DMS53 treated with DMSO at 0.1 percent for 48 hours (cell line): ENCODE measurements around the gene TAX1BP1.
"Not testable (repeated sequence)": the region's sequence is repeated elsewhere in the genome, so short reads cannot be mapped to it uniquely, and the experiment has no call there.

Experiments
- DNase-seq: peaks from one replicate; lab custom pipeline; 2025; ENCODE audit not compliant: unreplicated experiment; lab: John Stamatoyannopoulos, UW

The TAX1BP1 gene

DNA sequence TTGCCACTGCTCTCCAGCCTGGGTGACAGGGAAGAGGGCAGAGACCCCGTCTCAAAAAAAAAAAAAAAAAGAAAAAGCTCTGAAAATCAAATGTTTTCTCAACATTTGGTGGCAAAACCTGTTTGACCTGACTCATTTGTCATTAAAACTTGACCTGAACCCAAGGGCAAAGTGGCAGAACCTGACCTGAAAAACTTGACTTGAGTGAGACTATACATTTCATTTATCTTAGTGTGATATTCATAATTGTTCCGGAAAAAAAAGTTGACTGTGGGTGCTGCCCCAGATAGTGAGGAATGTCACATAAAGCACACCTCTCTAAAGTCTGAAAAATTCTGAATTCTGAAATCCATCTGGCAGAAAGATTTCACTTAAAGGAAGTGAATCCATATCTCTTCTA lies 2.3 kb upstream of the TAX1BP1 start:
- peak; percentile 10 for DNase-seq

DNA sequence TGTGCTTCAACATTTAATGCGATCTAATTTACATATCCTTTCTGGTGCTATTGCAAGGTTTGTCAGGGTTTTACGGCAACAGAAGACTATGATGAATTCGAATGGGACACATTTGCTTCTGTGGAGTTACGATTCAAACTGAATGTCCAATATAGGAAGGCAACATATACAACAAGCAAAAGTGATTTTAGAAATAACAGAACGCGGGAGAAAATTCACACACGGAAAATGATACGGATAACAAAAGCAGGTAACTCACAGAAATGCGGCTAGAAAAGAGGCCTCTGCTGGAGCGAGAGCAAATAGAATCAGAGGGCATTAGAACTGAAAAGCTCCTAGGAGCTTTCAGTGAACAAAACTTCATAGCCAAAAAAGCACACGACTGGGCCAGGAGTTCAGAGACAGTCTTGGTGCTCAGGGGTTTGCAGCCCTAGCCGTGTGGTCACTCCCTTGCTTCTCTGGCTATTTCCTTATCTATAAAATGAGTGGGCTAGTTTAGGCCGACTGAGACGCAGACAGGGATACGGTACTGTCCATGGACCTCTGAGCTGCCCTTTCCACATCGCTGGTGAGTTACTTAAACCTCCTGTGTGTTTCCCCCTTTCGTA lies 557 bp upstream of the TAX1BP1 start:
- peak; percentile 96 for DNase-seq

DNA sequence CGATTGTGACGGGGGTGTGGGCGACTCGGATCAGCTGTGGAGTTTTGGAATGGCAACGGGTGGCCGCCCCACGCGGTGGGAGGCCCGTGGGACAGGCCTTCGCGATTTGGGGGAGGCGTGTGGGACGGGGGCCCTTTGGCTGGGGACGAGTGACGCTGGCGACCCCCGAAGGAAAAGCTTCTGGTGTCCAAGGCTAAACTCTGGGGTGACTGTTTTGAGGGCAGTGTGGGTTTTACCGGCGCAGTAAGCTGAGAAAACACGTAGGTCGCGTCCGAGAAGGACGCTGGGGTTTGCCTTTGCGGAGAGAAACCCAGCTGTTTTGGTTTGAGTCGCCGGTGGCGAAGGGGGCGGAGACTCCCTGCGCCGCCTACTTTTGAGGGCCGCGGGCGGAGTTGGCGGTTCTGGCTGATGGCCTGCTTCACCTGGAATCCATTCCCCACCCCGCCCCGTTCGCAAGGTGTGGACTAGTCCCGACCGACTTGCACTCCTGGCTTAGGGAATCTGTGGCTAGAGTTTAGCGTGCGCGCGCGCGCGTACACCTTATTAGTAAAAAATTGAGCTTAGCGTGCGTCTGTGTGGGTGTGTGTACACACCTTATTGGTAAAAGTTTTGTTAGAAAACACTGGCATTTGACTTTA lies 606 bp downstream of the TAX1BP1 start:
- DNase-seq = peak; percentile 97

DNA sequence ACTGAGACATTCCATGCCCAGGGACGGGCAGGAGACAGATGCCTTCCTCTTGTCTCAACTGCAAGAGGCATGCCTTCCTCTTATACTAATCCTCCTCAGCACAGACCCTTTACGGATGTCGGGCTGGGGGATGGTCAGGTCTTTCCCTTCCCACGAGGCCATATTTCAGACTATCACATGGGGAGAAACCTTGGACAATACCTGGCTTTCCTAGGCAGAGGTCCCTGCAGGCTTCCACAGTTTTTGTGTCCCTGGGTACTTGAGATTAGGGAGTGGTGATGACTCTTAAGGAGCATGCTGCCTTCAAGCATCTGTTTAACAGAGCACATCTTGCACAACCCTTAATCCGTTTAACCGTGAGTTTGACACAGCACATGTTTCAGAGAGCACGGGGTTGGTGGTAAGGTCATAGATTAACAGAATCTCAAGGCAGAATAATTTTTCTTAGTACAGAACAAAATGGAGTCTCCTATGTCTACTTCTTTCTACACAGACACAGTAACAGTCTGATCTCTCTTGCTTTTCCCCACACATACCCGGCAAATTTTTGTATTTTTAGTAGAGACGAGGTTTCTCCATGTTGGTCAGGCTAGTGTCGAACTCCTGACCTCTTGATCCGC lies 2.2 kb downstream of the TAX1BP1 start:
- DNase-seq = not testable (repeated sequence)

DNA sequence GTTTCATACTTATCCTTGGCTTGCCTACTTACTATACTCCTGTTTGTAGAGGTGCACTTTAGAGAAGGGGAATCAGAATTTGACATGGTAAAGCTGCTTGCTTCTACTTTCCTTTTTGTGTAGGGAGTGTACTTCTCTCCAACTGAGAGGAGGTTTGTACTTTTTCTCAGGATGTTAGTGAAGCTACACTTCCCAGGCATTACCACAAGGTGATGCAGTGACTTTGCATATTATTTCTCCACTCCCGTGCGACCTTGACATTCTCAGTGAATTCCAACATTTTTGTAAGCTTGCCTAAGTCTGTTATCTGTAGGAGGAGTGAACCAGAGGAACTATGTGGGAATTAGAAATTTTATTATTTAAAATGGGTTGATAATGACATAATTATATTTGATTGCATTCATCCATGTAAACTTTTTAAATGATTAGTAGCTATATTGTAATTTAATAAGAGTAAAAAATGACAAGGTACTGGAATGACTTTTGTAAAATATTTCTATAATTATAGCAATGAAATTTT lies 5.2 kb downstream of the TAX1BP1 start:
- no peak for DNase-seq

DNA sequence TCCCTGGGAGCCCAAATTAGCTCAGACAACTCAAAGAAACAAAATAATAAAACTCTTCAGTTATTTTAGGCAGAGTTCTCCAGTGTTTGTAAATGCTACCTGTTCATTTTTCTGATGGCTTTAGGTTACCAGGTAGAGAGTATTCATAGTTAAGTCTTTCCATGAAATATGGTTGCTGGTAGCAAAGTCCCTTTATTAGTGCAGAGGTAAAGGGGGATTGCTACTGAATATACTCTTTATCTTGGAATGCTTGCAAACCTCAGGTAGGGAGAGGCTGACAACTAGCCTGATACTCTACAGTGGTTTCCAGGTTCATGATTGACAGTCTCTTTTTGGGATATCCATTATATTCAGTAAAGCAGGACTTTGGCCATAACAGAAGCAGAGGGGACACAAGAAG lies 6.5 kb downstream of the TAX1BP1 start:
- no peak for DNase-seq

DNA sequence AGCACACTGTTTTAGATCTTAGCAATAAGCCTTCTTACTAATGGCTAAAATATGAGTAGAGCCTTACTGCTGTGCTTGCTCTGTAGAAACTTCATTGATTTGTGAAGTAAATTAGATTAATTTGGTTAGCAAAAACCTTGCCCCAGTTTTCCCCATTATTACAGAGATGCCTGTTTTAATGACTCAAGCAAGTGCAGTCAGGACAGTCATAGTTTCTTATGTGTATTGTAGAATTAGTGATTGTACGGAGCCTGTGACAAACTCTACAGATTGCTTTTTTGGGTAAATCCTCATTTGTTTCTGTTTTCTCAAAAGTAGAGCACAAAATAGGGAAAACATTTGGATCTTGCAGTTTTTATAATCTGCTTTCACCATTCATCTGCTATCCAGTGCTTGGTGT lies 7.0 kb downstream of the TAX1BP1 start:
- no peak for DNase-seq

DNA sequence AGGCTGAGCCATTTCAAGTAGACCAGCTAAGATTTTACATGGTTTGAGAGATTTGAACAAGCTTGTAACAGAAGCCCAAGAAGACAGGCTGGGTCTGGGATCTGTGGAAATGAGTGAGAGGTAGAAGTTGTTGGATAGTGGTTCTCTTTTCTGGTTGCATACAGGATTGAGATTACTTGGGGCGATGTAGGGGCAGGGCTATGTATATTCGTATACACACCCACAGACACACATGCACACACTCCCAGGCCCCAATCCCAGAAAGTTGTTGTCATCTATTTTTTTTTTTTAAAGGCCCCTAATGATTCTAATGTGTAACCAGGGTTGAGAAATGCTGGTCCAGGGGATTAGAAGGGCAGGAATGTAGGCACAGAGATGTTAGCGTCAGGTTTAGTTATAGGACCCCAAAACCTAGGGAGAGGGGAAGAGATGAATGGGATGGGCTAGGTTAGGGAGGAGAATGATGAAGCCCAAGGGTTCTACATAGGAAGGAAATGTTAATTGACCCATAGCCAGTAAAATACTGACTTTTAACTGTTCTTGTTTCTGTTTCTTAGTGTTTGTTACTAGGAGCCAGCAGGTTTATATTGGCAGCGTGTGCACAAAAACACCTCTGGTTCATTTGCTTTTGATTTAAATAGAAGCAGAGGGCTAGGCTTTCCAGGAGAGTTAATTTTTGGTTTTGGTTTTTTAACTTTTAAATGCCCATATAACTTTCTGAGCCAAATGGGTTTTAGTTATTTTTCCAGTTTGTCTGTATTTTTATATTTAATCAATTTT lies 7.8 kb downstream of the TAX1BP1 start:
- no peak for DNase-seq

DNA sequence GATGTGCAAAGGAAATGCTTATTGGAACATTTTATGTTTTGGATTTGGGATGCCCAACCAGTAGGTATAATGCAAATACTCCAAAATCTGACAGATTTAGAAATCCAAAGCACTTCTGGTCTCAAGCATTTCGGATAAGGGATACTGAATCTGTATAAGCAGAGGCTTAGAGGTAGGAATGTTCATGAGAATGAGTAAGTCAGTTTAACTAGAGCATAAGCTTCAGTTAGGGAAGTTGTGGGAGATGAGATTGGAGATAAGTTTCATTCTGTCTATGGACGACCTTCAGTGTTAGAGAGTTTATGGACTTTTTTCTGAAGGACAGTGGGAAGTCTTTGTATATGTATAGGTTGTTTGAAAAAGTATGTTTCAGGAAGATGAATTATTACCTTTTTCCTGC lies 10.4 kb downstream of the TAX1BP1 start:
- DNase-seq = no peak

DNA sequence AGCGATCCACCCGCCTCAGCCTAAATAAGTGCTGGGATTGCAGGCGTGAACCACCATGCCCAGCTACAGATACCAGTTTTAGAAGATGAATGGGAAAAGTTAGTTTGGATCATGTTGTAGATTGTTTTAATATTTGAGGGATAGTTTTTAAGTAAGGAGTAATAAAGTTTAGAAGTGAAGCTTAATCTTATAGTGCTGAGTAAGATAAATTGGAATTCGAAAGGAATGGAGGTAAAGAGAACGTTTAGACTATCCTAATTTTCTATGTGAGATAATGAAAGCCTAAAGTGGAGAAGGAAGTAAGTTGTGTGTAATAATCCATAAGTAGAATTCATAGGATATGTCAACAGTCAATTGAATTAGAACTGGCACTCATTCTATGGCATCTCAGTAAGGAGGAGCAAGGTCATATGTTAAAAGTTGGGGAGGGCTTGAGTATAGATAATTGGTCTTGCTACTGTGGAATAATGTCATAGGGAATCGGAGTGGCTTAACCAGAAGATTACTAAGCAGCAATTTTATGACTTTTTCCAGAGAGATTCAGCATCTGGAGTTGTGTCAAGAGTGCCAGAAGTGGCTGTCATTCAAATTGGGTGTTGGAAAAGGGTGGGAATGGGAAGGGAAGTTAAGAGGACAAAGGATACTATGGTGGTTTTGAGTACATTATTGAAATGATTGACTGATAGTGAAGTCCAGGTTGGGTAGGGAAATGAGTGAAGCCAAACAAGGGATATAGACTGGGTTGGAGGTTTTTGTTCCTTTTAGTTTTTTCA lies 12.1 kb downstream of the TAX1BP1 start:
- DNase-seq = no peak

DNA sequence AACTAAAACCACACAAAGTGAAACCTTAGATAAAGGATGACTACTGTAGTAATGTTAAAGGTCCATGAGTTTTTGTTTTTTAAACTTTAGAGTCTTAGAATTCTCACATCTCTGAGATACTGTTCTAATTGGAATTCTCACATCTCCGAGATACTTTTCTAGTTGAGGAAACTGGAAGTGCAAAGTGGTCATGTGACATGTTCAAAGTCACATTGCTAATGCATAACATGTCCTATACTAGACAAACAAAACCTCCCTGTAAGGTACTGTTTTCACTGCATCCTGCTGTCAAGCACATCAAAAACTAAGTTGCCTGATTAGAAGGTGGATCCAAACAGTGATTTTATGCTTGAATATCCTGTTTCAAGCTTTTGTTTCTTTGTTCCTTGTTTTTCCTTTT lies 13.9 kb downstream of the TAX1BP1 start:
- DNase-seq = no peak

DNA sequence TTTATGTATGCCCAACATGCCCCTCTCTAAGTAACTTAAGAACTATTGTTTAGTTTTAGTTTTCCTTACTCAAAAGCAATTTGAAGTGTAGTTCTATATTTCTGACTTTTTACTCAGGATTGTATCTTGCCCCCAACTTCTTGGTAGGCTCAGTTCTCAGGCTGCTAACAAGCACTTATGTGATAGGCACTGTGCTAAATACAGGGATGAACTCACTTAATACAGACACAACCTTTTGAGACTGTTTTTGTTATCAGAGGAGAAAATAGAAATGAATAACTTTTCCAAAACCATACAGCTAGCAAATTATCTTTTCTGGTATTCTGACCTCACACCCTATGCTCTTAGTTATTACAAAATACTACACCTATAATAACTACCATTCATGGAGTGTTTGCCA lies 16.3 kb downstream of the TAX1BP1 start:
- no peak for DNase-seq

DNA sequence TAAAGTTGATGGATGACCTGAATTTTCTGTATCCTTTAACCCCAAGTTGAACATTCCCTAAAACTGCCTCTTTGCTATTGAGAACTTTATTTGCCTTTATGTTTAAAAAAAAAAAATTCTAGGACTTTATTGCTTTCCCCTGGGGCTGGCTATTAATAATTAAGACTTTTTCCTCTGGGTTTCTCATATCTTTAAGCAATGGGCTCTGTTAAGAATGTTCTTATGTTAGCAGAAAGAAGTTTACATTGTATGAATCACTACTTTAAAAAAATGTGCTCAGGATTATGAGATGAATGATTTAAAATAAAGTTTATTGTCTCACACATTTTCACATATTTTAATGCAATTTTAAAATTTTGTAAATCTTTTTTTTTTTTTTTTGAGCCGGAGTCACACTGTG lies 19.5 kb downstream of the TAX1BP1 start:
- DNase-seq = no peak

DNA sequence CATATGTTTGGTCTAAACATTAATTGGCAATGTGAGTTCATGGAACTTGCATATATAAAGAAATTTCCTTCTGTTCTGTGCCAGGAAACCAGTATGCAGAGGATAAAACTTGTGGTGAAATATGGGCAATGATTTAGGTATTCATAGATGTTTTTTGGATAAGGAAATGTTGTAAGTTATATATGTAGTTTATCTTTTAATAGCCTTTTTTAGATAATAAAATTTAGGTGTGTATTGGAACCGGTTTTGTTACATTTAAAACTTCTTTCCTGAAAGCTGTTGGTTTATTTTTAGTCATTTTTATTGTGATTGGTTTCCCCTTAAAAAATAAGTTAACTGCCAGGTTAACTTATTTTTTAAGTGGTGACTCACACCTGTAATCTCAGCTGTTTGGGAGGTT lies 22.1 kb downstream of the TAX1BP1 start:
- no peak for DNase-seq

DNA sequence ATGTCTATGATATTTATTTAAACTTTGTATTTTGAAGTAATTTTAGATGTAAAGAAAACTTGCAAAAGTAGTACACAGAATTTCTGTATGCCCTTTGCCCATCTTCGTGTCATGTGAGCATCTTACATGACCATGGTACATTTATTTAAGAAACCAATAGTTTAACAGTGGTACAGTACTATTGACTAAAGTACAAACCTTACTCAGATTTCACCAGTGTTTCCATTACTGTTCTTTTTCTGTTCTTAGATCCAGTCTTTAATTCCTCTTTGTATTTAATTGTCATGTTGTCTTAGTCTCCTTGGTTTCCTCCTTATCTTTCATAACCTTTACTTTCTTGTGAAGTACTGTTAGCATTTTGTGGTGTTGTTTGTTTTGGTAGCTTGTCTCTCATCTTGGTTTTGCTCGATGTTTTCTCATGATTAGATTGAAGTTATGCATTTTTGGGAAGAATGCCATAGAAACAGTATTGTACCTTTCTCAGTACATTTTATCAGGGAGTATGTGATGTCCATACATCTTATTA lies 24.1 kb downstream of the TAX1BP1 start:
- no peak for DNase-seq

DNA sequence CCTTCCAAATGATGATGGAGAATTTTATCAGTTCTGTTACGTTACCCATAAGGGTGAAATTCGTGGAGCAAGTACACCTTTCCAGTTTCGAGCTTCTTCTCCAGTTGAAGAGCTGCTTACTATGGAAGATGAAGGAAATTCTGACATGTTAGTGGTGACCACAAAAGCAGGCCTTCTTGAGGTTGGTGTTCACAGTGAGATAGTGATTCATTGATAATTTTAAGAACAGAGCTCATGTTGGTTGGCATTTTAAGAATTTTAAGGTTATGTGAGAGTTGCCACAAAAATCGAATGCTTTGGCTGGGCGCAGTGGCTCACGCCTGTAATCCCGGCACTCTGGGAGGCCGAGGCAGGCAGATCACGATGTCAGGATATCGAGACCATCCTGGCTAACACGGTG lies 25.9 kb downstream of the TAX1BP1 start:
- no peak for DNase-seq

DNA sequence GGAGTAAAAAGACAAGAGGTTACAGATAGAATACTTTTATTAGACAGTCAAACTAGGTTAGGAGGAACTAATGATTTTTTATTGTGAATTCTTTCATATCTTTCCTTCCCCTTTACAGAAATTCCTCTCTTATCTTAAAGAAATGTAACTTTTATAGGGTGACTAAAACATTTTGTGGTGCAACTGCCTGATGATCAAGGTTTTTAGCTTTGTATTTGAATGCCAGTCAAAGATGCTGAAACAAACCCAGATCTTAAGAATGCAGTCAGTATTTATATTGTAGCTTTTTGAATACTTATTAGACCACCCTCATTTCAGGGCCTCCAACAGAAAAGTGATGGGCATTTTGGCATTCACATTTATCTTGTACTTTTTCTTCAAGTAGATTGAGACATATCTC lies 27.4 kb downstream of the TAX1BP1 start:
- DNase-seq = no peak

DNA sequence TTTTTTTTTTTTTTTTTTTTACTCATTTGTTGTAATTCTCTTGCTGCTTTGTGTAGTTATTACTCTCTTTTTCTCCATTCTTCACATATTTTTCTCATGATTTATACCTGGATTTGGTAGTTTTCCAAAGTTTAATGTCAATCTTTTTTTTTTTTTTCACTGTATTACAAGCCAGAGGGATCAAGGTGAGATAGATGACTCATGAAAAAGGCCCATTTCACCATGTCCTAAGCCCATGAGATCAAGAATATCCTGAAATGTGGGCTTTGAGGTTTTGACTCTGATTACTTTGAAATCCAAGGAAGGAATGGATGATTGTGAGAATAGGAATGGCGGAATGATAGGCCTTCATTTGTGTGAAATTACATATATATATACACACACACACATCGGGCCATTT lies 31.1 kb downstream of the TAX1BP1 start:
- no peak for DNase-seq

DNA sequence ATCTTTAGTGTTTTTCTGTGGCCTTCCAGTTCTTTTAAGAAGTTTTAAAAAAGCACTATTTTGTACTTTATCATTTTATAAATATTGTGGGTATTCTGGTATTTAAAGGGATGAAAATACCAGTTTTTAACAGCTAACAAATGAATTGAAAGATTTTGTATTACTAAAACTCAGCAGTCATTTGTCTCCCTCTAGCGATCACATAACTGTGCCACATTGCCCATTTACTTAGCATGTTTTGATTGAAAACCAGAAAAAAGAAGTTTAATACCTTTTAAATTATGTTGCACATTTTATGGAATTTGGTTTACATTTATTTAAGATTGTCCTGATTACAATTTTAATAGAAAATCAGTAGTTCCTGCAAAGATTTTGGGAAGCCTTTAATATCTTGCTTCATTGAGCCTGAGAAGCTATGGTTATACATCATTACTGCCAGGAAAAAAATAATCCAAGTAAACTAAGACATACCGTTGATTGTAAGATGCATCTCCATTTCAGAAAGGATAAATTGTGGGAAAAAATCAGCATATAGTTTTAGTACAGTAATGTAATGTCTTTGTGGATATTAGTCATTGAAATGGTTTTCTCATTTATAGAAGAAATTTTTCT lies 34.9 kb downstream of the TAX1BP1 start:
- DNase-seq = no peak

DNA sequence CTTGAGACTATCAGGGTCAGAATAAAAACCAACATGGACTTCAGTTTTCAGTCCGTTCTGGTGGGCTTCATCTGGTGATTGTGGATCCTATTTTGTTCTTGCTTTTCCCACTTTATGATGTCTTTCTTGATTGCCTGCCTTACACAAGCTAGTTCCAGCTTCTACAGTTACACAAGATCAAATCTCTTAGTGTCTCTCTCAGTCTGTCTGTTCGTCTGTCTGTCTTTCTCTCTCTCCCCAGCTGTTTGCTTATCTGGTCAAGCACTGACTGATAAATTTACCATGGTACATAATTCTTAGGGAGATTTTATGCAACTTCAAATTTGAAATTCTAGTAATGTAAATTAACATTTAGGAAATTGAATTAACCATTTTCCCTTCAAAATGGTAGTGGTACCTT lies 35.8 kb downstream of the TAX1BP1 start:
- no peak for DNase-seq
